Testis (tissue), 3 donors: Measurements from ENCODE around the gene ANGEL2. TPM values are rescaled to one million over a fixed set of nuclear protein-coding genes. Genes with fewer than 3 reads are reported as not detected.
A peak's percentile ranks its signal among the peaks of the same experiment; 100 is the strongest.

ENCODE experiments used
- DNase-seq: peaks from one replicate; pipeline ENCODE4 v3.0.0-alpha.2; 2019
- H3K27ac ChIP-seq, 2 donors: fragments of 200-600 bp; sonication (generic); one replicate each; pipeline ENCODE4 v1.5.1; 2019
- H3K27me3 ChIP-seq: fragments of 200-600 bp; sonication (generic); one replicate; pipeline ENCODE4 v1.5.1; 2019
- H3K36me3 ChIP-seq: fragments of 200-600 bp; sonication (generic); one replicate; pipeline ENCODE4 v1.5.1; 2017; ENCODE audit warnings: low read depth; ENCODE audit errors: missing control alignments
- H3K4me1 ChIP-seq: fragments of 200-600 bp; sonication (generic); one replicate; pipeline ENCODE4 v1.5.1; 2019
- H3K4me3 ChIP-seq, 2 donors: fragments of 200-600 bp; sonication (generic); one replicate each; pipeline ENCODE4 v1.5.1; 2017 to 2019
- H3K9me3 ChIP-seq: fragments of 200-600 bp; sonication (generic); one replicate; pipeline ENCODE4 v1.5.1; 2017
- POLR2A ChIP-seq: fragments of 450-650 bp; IDR thresholded peaks from one replicate; pipeline ENCODE4 v1.6.1; 2017; ENCODE audit warnings: antibody characterized with exemption, mild to moderate bottlenecking, moderate library complexity
- WGBS, 2 donors: methylation state at CpG; one replicate each; pipeline ENCODE4 v1.1.5; 2018; 5-methylcytosine and 5-hydroxymethylcytosine counted together
- intact Hi-C: fragments of 100-400 bp; cut with DNase I; formaldehyde crosslinking; loops from one replicate; pipeline ENCODE4 v1.15.1; 2023; ENCODE audit warnings: low total_unique reads
- polyA plus RNA-seq: library from polyadenylated mRNA; stranded (reverse); fragments of 350-450 nt; fragmentation: Illumina TruSeq; extraction: RNeasy Lipid Tissue Mini Kit (QIAGEN cat#74804); gene quantifications from one replicate; pipeline ENCODE4 v1.2.3, GENCODE V29; 2014; ENCODE audit warnings: low read depth, low replicate concordance; ENCODE audit not compliant: insufficient read depth
- total RNA-seq, 2 donors: library from RNA; depleted of rRNA; stranded (reverse); fragments of >200 nt; gene quantifications; one replicate each; pipeline ENCODE4 v1.2.3, GENCODE V29; 2016
- TF ChIP-seq, protein P1 (sequence below), 3 experiments: fragments of 450-650 bp in 2 of 3; fragments of 200-600 bp in 1 of 3; sonication (generic) in 1 of 3; IDR thresholded peaks; one replicate each; pipeline ENCODE4 v1.5.1; 2016 to 2019; ENCODE audit warnings: antibody characterized with exemption in 3 of 3, mild to moderate bottlenecking in 2 of 3, moderate library complexity in 1 of 3

The ANGEL2 gene
- total and polyA plus RNA-seq, 3 donors from 2014 or later: 20.3 to 63.1 (median 49.1) TPM

- Histone ChIP-seq H3K27ac (no peak overlapping the region), H3K9me3 (no peaks in the 10 kb centered on the region), H3K4me3 (no peak overlapping the region), H3K4me1 (peaks cover 3% of the 10 kb centered on the region), H3K27me3 (no peaks in the 10 kb centered on the region), H3K36me3 (no peaks in the 10 kb centered on the region)
- TF ChIP-seq, protein P1, sequence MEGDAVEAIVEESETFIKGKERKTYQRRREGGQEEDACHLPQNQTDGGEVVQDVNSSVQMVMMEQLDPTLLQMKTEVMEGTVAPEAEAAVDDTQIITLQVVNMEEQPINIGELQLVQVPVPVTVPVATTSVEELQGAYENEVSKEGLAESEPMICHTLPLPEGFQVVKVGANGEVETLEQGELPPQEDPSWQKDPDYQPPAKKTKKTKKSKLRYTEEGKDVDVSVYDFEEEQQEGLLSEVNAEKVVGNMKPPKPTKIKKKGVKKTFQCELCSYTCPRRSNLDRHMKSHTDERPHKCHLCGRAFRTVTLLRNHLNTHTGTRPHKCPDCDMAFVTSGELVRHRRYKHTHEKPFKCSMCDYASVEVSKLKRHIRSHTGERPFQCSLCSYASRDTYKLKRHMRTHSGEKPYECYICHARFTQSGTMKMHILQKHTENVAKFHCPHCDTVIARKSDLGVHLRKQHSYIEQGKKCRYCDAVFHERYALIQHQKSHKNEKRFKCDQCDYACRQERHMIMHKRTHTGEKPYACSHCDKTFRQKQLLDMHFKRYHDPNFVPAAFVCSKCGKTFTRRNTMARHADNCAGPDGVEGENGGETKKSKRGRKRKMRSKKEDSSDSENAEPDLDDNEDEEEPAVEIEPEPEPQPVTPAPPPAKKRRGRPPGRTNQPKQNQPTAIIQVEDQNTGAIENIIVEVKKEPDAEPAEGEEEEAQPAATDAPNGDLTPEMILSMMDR (IDR thresholded peaks at IDR 0.05): no peak
- no peak for TF ChIP-seq POLR2A
- intact Hi-C loops: no loop called here
- WGBS, 2 donors: 69 to 78% methylated on average over 3 of the region's 3 CpGs
- DNase-seq: no peak
Observed at GRCh38 chr1:212953321-212953720, 62.3 kb downstream of the ANGEL2 start.

- Histone ChIP-seq H3K4me3 (no peak overlapping the region), H3K27ac (no peak overlapping the region), H3K9me3 (no peaks in the 10 kb centered on the region), H3K27me3 (no peaks in the 10 kb centered on the region), H3K4me1 (peaks cover 3% of the 10 kb centered on the region), H3K36me3 (no peaks in the 10 kb centered on the region)
- WGBS, 2 donors: 22 to 23% methylated on average over 7 to 8 of the region's 8 CpGs
- TF ChIP-seq, protein P1 (IDR thresholded peaks at IDR 0.05): no peak
- TF ChIP-seq POLR2A: no peak
- DNase-seq: no peak
- intact Hi-C loops: no loop called here
Observed at GRCh38 chr1:212952641-212952976, 63.1 kb downstream of the ANGEL2 start.

DNA sequence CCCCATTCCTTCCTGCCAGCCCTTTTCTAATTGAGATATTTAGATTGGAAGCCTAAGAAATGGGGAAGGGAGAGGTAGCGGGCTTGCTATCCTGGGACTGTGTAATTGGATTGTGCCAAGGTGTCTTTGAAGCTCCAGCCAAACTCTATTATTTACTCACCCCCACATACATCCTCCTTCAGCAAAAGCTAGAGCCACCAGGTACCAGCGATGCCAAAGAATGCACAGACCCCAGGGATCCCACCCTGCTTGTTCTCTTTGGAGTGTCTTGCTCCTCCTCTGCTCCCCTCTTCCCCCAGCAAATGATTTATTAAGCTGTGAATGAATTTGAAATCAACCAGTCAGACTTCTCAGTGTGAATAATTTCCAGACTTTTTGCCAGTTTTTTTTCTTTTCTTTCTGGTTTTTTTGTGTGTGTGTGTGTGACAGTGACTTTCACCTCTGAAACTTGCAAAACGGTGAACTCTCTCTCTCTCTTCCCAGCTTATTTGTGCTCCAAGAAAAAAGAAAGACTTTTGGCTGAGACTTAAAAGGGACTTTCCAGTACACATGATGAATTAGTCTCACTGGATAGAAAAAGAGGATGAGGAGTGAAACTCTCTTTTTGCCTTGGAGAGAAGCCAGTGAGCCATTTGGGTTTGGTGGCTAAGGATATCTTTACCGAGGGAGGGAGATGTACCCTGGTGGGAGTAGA, 63.6 kb downstream of the ANGEL2 start:
- Histone ChIP-seq H3K36me3 (no peaks in the 10 kb centered on the region), H3K27ac (no peak overlapping the region), H3K4me1 (peaks cover 3% of the 10 kb centered on the region), H3K9me3 (no peaks in the 10 kb centered on the region), H3K27me3 (no peaks in the 10 kb centered on the region), H3K4me3 (peak overlapping the region; percentile 51 to 66)
- 24% methylated on average over 4 of the region's 4 CpGs for WGBS, 2 donors
- TF ChIP-seq, protein P1 (IDR thresholded peaks at IDR 0.05): no peak
- no peak for TF ChIP-seq POLR2A
- DNase-seq: no peak
- intact Hi-C loops: no loop called here

DNA sequence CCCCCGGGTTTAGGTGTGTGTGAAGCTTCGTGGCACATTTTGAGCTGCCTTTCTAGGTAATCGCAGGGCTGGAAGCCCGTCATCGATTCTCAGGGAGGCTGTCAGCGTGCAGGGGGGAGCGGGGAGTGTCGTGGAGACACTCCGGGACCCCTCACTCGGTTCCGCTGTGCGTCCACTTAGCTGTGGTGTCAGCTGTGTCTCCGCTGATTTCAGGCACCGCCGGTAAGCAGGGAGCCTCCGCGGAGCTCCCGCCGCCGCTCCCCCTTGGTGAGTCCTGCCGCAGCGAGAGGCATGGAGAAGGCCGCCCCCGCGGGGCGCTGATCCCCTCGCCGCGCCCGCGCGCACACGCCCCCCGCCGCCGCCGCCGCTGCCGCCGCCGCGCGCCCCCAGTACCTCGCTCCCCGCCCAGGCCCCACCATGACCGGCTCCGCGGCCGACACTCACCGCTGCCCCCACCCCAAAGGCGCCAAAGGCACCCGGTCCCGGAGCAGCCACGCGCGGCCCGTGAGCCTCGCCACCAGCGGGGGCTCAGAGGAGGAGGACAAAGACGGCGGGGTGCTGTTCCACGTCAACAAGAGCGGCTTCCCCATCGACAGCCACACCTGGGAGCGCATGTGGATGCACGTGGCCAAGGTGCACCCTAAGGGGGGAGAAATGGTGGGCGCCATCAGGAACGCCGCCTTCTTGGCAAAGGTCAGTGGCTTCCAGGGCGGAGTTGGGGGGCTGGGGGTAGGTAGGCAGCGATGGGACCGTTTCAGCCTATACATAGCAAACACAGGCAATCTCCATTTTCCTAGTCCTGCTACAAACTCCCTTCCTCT, 64.3 kb downstream of the ANGEL2 start:
- TF ChIP-seq, protein P1 (IDR thresholded peaks at IDR 0.05): no peak
- TF ChIP-seq POLR2A: no peak
- WGBS, 2 donors: 2 to 5% methylated on average over 32 to 60 of the region's 72 CpGs
- intact Hi-C loops: no loop called here
- no peaks in the 10 kb centered on the region for H3K9me3 ChIP-seq
- no peaks in the 10 kb centered on the region for H3K27me3 ChIP-seq
- no peak for DNase-seq
- no peak overlapping the region for H3K27ac ChIP-seq
- no peaks in the 10 kb centered on the region for H3K36me3 ChIP-seq
- H3K4me1 ChIP-seq: peaks cover 3% of the 10 kb centered on the region
- H3K4me3 ChIP-seq: peak overlapping the region; percentile 51 to 66
